HepG2 (cell line): ENCODE results near the gene LTBR. TPM values are rescaled to one million over a fixed set of nuclear protein-coding genes. Genes with fewer than 3 reads are reported as not detected.
A peak's percentile ranks its signal among the peaks of the same experiment; 100 is the strongest.

Experiments used
- ARID4A ChIP-seq: sonication (generic); formaldehyde crosslinking; IDR thresholded peaks from 2 replicates; pipeline ENCODE4 v1.5.0; 2020; ENCODE audit warnings: mild to moderate bottlenecking, missing genetic modification reagents, borderline replicate concordance
- CBX1 ChIP-seq: IDR thresholded peaks from one replicate; pipeline ENCODE4 v1.6.1; 2016; ENCODE audit warnings: antibody characterized with exemption, low read depth
- DPF2 ChIP-seq: sonication (generic); formaldehyde crosslinking; IDR thresholded peaks from 2 replicates; pipeline ENCODE4 v1.4.0; 2020; ENCODE audit warnings: mild to moderate bottlenecking, low read depth, missing genetic modification reagents, borderline replicate concordance
- E2F5 ChIP-seq: sonication (generic); formaldehyde crosslinking; conservative IDR thresholded peaks from 2 replicates; pipeline ENCODE4 v1.4.0; 2020; ENCODE audit warnings: missing genetic modification reagents
- GMEB2 ChIP-seq: IDR thresholded peaks from 2 replicates; pipeline ENCODE4 v1.6.1; 2016; ENCODE audit warnings: missing biosample characterization, missing genetic modification reagents, low read depth
- HIVEP1 ChIP-seq: sonication (generic); formaldehyde crosslinking; IDR thresholded peaks from 2 replicates; pipeline ENCODE4 v1.4.0; 2020; ENCODE audit warnings: mild to moderate bottlenecking, missing genetic modification reagents
- HMGXB3 ChIP-seq: sonication (generic); formaldehyde crosslinking; IDR thresholded peaks from 2 replicates; pipeline ENCODE4 v1.4.0; 2020; ENCODE audit warnings: missing genetic modification reagents, borderline replicate concordance
- JARID2 ChIP-seq: sonication (generic); formaldehyde crosslinking; IDR thresholded peaks from 2 replicates; pipeline ENCODE4 v1.8.1; 2023; ENCODE audit warnings: missing genetic modification reagents, inconsistent platforms; ENCODE audit not compliant: insufficient replicate concordance
- KAT7 ChIP-seq: IDR thresholded peaks from 2 replicates; pipeline ENCODE4 v1.6.1; 2018; ENCODE audit warnings: borderline replicate concordance, missing compliant biosample characterization
- KDM6A ChIP-seq: IDR thresholded peaks from 2 replicates; pipeline ENCODE4 v1.6.1; 2016; ENCODE audit warnings: low read depth
- PAX8 ChIP-seq: sonication (generic); formaldehyde crosslinking; IDR thresholded peaks from 2 replicates; pipeline ENCODE4 v1.8.0; 2022; ENCODE audit warnings: mild to moderate bottlenecking, missing genetic modification reagents, borderline replicate concordance
- PHF21A ChIP-seq: sonication (generic); formaldehyde crosslinking; IDR thresholded peaks from 2 replicates; pipeline ENCODE4 v1.5.0; 2020; ENCODE audit warnings: mild to moderate bottlenecking, missing genetic modification reagents
- RXRB ChIP-seq: IDR thresholded peaks from 2 replicates; pipeline ENCODE4 v1.6.1; 2016; ENCODE audit warnings: borderline replicate concordance, missing genetic modification reagents, missing compliant biosample characterization
- ZBTB7B ChIP-seq: sonication (generic); formaldehyde crosslinking; IDR thresholded peaks from 2 replicates; pipeline ENCODE4 v1.4.0; 2020; ENCODE audit warnings: missing genetic modification reagents
- ZNF20 ChIP-seq: sonication (generic); formaldehyde crosslinking; IDR thresholded peaks from 2 replicates; pipeline ENCODE4 v1.4.0; 2020; ENCODE audit warnings: mild to moderate bottlenecking, moderate library complexity, missing genetic modification reagents
- ZNF331 ChIP-seq: sonication (generic); formaldehyde crosslinking; IDR thresholded peaks from 2 replicates; pipeline ENCODE4 v1.4.0; 2020; ENCODE audit warnings: missing genetic modification reagents
- ZNF484 ChIP-seq: sonication (generic); formaldehyde crosslinking; IDR thresholded peaks from 2 replicates; pipeline ENCODE4 v1.5.1; 2020; ENCODE audit warnings: mild to moderate bottlenecking, low read depth, missing genetic modification reagents, borderline replicate concordance
- polyA plus RNA-seq, 8 experiments: library from polyadenylated mRNA; depleted of rRNA in 3 of 8; stranded (reverse) in 7 of 8; unstranded in 1 of 8; fragments of >200 nt; fragmentation: Illumina TruSeq in 4 of 8; extraction: Trizol in 4 of 8; gene quantifications; 2 replicates each; pipeline versions ENCODE4 v1.2.1 to v1.2.3, GENCODE V29; 2011 to 2016; ENCODE audit warnings: low read depth in 4 of 8, missing spikeins in 1 of 8, mixed read lengths in 1 of 8; ENCODE audit not compliant: insufficient read depth in 1 of 8
- total RNA-seq, 5 experiments: library from RNA; depleted of rRNA; stranded (reverse); fragments of >200 nt; fragmentation: Illumina TruSeq; extraction: Trizol; gene quantifications; 2 replicates each; pipeline ENCODE4 v1.2.3, GENCODE V29; 2016; ENCODE audit warnings: low read depth in 1 of 5

The LTBR gene
- total and polyA plus RNA-seq, 2 of the 13 experiments (the other 11 are each of a cell fraction or from before 2014, with no cell fraction given) = 31.4 to 34.8 TPM

GRCh38 chr12:6363330-6364043 lies 20.5 kb upstream of the LTBR start (continued):
- no peak for TF ChIP-seq GMEB2 (CRISPR knock-in tag)
- peak; percentile 53; the same call in 1 of the 2 replicates for TF ChIP-seq ZNF331 (CRISPR knock-in tag)
- no peak for TF ChIP-seq JARID2 (CRISPR knock-in tag)
- TF ChIP-seq HIVEP1 (CRISPR knock-in tag) = peak; percentile 85
- TF ChIP-seq KDM6A (CRISPR knock-in tag) = peak; percentile 53; the same call in 1 of the 2 replicates
- TF ChIP-seq DPF2 (CRISPR knock-in tag) = peak; percentile 66
- TF ChIP-seq HMGXB3 (CRISPR knock-in tag) = no peak; the same call in 1 of the 2 replicates
- peak; percentile 66 for TF ChIP-seq RXRB (CRISPR knock-in tag)
- peak; percentile 96 for TF ChIP-seq PHF21A (CRISPR knock-in tag)
- TF ChIP-seq ZNF484 (CRISPR knock-in tag) = peak; percentile 46; the same call in 1 of the 2 replicates
- TF ChIP-seq KAT7 (CRISPR knock-in tag) = 0 out of 2 replicates have a peak, but pooled peaks have one; percentile 28
- peak; percentile 93 for TF ChIP-seq ZBTB7B (CRISPR knock-in tag)
- peak; percentile 23 for TF ChIP-seq CBX1
- TF ChIP-seq ARID4A (CRISPR knock-in tag) = peak; percentile 79; the same call in 1 of the 2 replicates
- TF ChIP-seq ZNF20 (CRISPR knock-in tag) = no peak
- TF ChIP-seq E2F5 (CRISPR knock-in tag) = 0 out of 2 replicates have a peak, but pooled peaks have one; percentile 36
- no peak for TF ChIP-seq PAX8
